NCI-H526 (cell line): ENCODE results near the gene POPDC2.
A peak's percentile ranks its signal among the peaks of the same experiment; 100 is the strongest.
"Not testable (repeated sequence)": the region's sequence is repeated elsewhere in the genome, so short reads cannot be mapped to it uniquely, and the experiment has no call there.

Experiments used
- DNase-seq, 2 experiments: peaks; one replicate each; lab custom pipeline; 2025; lab: John Stamatoyannopoulos, UW

Gene POPDC2

GRCh38 chr3:119613201-119613600 is 47.2 kb downstream of the POPDC2 start:
- DNase-seq = no peak

DNA sequence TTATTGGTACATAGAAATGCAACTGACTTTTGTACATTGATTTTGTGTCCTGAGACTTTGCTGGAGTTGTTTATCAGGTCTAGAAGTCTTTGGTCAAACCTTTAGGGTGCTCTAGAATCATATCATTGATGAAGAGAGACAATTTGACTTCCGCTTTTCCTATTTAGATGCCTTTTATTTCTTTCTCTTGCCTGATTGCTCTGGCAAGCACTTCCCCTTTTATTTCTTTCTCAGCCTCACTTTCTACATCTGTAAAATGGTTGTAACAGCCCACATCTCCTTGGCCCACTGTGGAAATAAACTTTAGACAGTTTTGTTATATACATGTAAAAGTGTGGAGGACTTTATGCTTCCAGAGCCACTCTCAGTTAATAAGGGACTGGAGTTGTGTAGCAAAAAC is 48.7 kb downstream of the POPDC2 start:
- no peak for DNase-seq

GRCh38 chr3:119609301-119609700 is 51.1 kb downstream of the POPDC2 start:
- no peak for DNase-seq

GRCh38 chr3:119608405-119609000 is 51.9 kb downstream of the POPDC2 start:
- DNase-seq = no peak

DNA sequence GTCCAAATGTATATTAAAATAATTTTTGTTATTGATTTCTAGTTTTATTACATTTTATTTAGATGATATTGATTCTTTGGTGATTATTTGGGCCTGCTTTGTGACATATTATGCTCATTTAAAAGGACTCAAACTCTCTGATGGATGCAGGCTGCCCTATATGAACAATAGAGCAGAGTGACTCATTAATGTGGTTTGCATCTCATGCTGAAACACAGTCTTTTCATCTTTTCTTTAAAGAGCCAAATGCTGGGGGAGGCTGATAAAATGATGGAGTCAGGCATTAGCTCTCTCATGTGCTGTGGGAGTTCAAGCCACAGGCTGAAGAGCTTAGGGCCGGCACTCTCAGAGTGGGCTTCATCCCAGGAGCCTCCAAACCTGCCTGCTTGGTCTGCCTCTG is 55.5 kb downstream of the POPDC2 start:
- DNase-seq = no peak

GRCh38 chr3:119602676-119603075 is 57.7 kb downstream of the POPDC2 start:
- no peak for DNase-seq

- no peak for DNase-seq
These were observed 59.2 kb downstream of the POPDC2 start for GRCh38 chr3:119601154-119601553.

DNA sequence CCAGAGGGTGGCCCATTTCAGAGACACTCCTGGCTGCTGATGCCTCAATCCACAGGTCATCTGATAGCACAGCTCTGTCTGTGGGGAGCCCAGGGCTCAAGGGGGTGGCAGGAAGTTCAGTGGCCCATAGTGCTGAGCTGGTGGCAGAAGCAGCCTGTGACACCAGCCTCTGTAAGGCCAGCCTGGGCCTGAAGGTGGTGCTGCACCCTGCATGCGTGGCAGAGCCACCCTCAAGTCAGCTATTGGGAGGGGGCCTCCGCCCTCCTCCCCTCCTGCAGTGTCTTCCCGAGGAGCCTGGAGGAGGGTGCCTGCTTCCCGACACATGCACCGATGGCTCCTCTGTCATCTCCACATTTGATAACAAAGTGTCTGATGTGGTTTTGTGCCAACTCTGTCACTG is 59.7 kb downstream of the POPDC2 start:
- DNase-seq = peak in 1 of 2 experiments; percentile 19

DNA sequence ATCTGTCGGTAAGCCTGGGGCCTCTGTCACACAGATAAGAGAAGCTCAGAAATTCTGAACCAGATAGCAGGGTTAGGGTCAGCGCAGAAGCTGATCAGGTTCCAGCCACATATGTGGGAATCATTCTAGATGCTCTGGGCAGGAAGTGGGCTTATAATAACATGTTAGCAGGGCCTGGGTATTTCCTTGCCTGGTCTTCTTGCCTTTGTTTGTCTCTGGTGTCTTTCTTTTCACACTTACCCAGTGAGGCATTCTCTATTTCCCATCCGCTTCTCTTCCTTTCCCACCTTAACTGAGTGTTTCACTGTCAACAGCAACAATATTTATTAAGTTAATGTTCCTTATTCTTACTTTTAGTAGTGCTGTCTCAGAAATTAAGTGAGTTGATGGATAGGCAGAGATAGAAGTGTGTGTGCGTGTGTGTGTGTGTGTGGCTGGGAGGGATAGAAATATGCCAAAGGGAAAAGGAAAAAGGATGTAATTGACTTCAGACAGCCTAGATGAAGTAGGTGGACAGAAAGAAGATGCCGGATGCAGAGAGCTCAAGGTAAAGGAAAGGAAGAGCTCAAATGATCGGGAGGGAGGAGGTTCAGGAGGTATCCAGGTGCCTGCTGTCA is 60.7 kb downstream of the POPDC2 start:
- DNase-seq = no peak

GRCh38 chr3:119598410-119599098 is 61.8 kb downstream of the POPDC2 start:
- peak in 1 of 2 experiments; percentile 7 for DNase-seq

DNA sequence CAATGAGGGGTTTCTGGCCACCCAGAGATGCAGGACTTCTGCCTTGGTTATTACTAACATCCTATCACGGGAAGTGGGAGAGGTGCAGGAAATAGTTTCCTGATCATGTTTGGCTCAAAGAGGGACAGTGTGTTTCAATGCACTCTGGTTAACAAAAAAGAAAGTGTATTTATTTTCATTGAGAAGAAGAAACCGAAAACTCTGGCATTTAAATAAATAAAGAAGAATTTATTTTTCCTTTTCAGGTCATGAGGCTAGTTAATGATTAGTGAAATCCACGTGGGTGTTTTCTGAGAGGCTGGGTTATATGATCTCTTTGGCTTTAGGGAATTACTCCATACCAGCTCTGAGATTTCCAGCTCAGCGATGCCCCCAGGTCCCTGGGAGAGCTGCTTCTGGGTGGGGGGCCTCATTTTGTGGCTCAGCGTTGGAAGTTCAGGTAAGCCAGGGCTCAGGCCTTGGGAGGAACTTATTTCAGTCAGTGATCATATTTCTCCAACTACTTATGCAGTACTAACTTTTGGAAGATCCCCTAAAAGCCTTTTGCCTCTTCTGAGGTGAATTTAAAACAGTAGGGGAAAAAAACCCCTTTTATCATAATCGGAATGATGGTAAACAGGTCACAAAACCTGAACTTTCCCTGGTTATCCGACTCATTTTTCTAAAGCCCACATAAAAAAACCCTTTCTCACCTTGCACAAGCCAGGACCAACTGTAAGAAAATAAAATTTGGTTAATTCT is 62.7 kb downstream of the POPDC2 start, which contains the start of gene PLA1A:
PLA1A (plus strand) TSS at position 338 of the 741 bp plus-strand sequence; CDS start at position 367, 29 bp downstream.
- DNase-seq = no peak

DNA sequence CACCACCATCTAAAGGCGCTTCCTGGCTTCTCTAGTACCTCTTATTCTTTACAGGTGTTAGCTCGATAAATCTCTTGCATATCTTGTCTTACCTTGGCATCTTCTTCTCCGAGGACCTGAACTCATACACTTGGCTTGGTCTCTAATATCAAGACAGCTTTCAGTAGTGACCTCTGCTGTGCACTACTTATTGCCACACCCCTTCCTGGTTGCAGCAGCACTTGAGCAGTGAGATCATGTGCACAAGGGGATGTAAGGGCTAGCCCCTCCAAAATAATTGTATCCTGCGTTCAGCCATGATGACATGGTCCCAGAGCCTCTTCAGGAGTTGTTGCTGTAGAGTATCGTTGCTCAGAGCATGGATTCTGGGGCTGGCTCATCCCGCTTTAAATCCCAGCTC is 64.0 kb downstream of the POPDC2 start:
- DNase-seq = no peak

DNA sequence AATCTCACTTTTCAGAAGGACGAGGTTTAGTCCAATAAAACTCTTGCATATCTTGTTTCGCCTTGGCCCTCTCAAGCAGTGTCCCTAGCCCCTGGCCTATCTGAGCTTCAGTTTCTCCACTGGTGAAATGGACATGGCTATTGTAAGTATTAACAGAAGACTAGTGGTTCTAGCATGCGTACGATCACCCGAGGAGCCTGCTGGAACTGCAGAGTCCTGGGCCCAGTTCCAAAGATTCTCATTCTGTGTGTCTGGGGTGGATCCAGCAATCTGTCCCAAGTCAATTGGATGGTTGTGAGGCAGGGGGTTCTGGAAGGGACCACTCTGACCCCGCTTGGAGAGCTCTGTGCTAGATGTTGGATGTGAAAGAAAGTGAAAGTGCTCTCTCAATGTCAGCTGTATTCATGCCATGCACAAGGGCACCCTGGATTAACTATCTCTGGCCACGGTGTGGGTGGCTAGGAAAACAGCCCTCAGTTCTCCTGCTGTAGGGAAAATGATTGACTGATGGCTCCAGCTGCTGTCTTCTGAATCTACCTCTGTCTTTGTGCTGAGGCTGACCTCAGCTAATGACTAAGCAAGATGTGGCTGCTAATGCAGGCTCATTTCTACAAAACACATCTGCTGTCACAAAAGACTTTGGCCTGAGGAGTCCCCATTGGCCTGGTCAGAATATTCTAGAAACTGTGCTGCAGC is 64.6 kb downstream of the POPDC2 start:
- no peak for DNase-seq

GRCh38 chr3:119594929-119595328 is 65.5 kb downstream of the POPDC2 start:
- not testable (repeated sequence) for DNase-seq

- no peak for DNase-seq
These were observed 66.3 kb downstream of the POPDC2 start for GRCh38 chr3:119594066-119594465.

DNA sequence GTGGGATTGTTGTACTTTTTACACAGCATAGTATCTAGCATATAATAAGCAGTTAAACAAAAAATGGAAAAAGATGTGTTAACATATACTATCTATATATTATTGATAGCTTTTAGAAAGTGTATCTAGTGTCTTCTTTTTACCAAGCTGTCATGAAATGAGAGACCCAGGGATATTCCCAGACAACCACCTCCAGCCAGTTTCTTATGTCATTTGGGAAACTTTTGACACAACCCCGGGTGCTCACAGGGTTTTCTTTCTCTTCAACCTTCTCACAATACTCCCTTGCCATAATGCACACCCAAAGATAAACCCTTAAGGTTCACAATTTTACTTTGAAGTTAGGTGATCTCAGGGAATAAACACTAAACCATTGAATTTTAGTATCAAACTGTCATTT is 67.5 kb downstream of the POPDC2 start:
- DNase-seq = no peak
